DOHH2 (cell line): ENCODE results near the gene TLX2.

Source experiments
- H3F3A ChIP-seq: fragments of 200-600 bp; sonication (generic), shearing (Covaris generic); 2 replicates; pipeline ENCODE4 v1.6.0; 2016; ENCODE audit warnings: antibody characterized with exemption, mild to moderate bottlenecking; ENCODE audit not compliant: control insufficient read depth, insufficient read depth
- H3K27ac ChIP-seq: fragments of 200-600 bp; sonication (generic); 2 replicates; pipeline ENCODE4 v1.5.1; 2014; ENCODE audit warnings: low read depth, mild to moderate bottlenecking, low read length, moderate library complexity
- H3K27me3 ChIP-seq: fragments of 200-600 bp; sonication (generic); 2 replicates; pipeline ENCODE4 v1.6.1; 2014; ENCODE audit warnings: mild to moderate bottlenecking, low read length, mixed read lengths; ENCODE audit not compliant: control insufficient read depth
- H3K36me3 ChIP-seq: fragments of 200-600 bp; sonication (generic); 2 replicates; pipeline ENCODE4 v1.6.1; 2014; ENCODE audit warnings: mild to moderate bottlenecking, low read length, moderate library complexity, mixed read lengths; ENCODE audit not compliant: control insufficient read depth
- H3K4me1 ChIP-seq: fragments of 200-600 bp; sonication (generic); 2 replicates; pipeline ENCODE4 v1.6.1; 2014; ENCODE audit warnings: mild to moderate bottlenecking, low read length, mixed read lengths; ENCODE audit not compliant: control insufficient read depth
- H3K4me2 ChIP-seq: fragments of 200-600 bp; sonication (generic); 2 replicates; pipeline ENCODE4 v1.6.0; 2014; ENCODE audit warnings: mild to moderate bottlenecking, low read length, moderate library complexity
- H3K4me3 ChIP-seq: fragments of 200-600 bp; sonication (generic); 2 replicates; pipeline ENCODE4 v1.5.1; 2014; ENCODE audit warnings: mild to moderate bottlenecking, low read length, mixed read lengths
- H3K79me2 ChIP-seq: fragments of 200-600 bp; sonication (generic); 2 replicates; pipeline ENCODE4 v1.6.1; 2014; ENCODE audit warnings: mild to moderate bottlenecking, low read length, mixed read lengths; ENCODE audit not compliant: control insufficient read depth
- H3K9me2 ChIP-seq: fragments of 200-600 bp; sonication (generic); replicated peaks from 2 replicates; pipeline ENCODE4 v1.6.1; 2014; ENCODE audit warnings: mild to moderate bottlenecking, low read length, mixed read lengths; ENCODE audit not compliant: control insufficient read depth
- H3K9me3 ChIP-seq: fragments of 200-600 bp; sonication (generic); 2 replicates; pipeline ENCODE4 v1.6.1; 2014; ENCODE audit warnings: antibody characterized with exemption, low read length, mixed read lengths; ENCODE audit not compliant: control insufficient read depth, insufficient read depth
- H4K20me1 ChIP-seq: fragments of 200-600 bp; sonication (generic); 2 replicates; pipeline ENCODE4 v1.6.0; 2014; ENCODE audit warnings: low read depth, mild to moderate bottlenecking, antibody characterized with exemption, low read length, moderate library complexity; ENCODE audit not compliant: control insufficient read depth, insufficient read depth
- CTCF ChIP-seq: fragments of 200-600 bp; sonication (generic); IDR thresholded peaks from one replicate; pipeline ENCODE4 v1.5.1; 2014; ENCODE audit warnings: antibody characterized with exemption, mild to moderate bottlenecking, low read depth, low read length; ENCODE audit not compliant: poor library complexity, severe bottlenecking
- EZH2phosphoT487 ChIP-seq: fragments of 200-600 bp; sonication (generic); IDR thresholded peaks from 2 replicates; pipeline ENCODE4 v1.6.1; 2017; ENCODE audit warnings: borderline replicate concordance, mild to moderate bottlenecking, antibody characterized with exemption, low read length, moderate library complexity, mixed read lengths

Gene TLX2

GRCh38 chr2:74546004-74546403, 31.8 kb downstream of the TLX2 start:
- no peak overlapping the region for H3K27ac ChIP-seq
- H3K4me2 ChIP-seq = no peak overlapping the region
- no peak overlapping the region for H3K4me3 ChIP-seq
- H3K4me1 ChIP-seq = peaks cover 4% of the 10 kb centered on the region; the same call in 1 of the 2 replicates
- peaks cover 39% of the 10 kb centered on the region for H3K27me3 ChIP-seq
- H3K9me3 ChIP-seq = no peaks in the 10 kb centered on the region
- H3K9me2 ChIP-seq = no peaks in the 10 kb centered on the region
- H3K36me3 ChIP-seq = no peaks in the 10 kb centered on the region
- H4K20me1 ChIP-seq = no peaks in the 10 kb centered on the region
- H3K79me2 ChIP-seq = no peaks in the 10 kb centered on the region
- TF ChIP-seq CTCF (no peak), EZH2phosphoT487 (no peak)
- H3F3A ChIP-seq = no peaks in the 10 kb centered on the region

GRCh38 chr2:74548285-74548899, 34.1 kb downstream of the TLX2 start:
- peaks cover 44% of the 10 kb centered on the region for H3K27me3 ChIP-seq
- no peaks in the 10 kb centered on the region for H3K9me3 ChIP-seq
- peak overlapping the region; percentile 27; the same call in 1 of the 2 replicates for H3K4me2 ChIP-seq
- H3K36me3 ChIP-seq = no peaks in the 10 kb centered on the region
- no peak for TF ChIP-seq CTCF
- no peaks in the 10 kb centered on the region for H3F3A ChIP-seq
- H3K27ac ChIP-seq = no peak overlapping the region
- 0 out of 2 replicates have a peak overlapping the region, but pooled peaks have one; percentile 16 for H3K4me3 ChIP-seq
- no peaks in the 10 kb centered on the region for H3K9me2 ChIP-seq
- no peaks in the 10 kb centered on the region for H4K20me1 ChIP-seq
- peaks cover 16% of the 10 kb centered on the region for H3K4me1 ChIP-seq
- H3K79me2 ChIP-seq = no peaks in the 10 kb centered on the region

GRCh38 chr2:74548900-74549826, 34.9 kb downstream of the TLX2 start:
- Histone ChIP-seq H3K9me3 (no peaks in the 10 kb centered on the region), H3K4me1 (peaks cover 23% of the 10 kb centered on the region), H4K20me1 (no peaks in the 10 kb centered on the region), H3K27me3 (peaks cover 44% of the 10 kb centered on the region), H3K4me2 (peak overlapping the region; percentile 27; the same call in 1 of the 2 replicates), H3K4me3 (0 out of 2 replicates have a peak overlapping the region, but pooled peaks have one; percentile 16), H3K36me3 (no peaks in the 10 kb centered on the region), H3K9me2 (no peaks in the 10 kb centered on the region), H3F3A (no peaks in the 10 kb centered on the region), H3K79me2 (no peaks in the 10 kb centered on the region), H3K27ac (no peak overlapping the region)
- peak; percentile 77; the same call in 1 of the 2 replicates for TF ChIP-seq EZH2phosphoT487
- TF ChIP-seq CTCF = no peak
